ENCODE data around the gene LMCD1. TPM values are rescaled to one million over a fixed set of nuclear protein-coding genes. Genes with fewer than 3 reads are reported as not detected.

Gene LMCD1
- total RNA-seq, 4 donors from 2014 or later = 13.9 to 64.6 (median 25.6) TPM

DNA sequence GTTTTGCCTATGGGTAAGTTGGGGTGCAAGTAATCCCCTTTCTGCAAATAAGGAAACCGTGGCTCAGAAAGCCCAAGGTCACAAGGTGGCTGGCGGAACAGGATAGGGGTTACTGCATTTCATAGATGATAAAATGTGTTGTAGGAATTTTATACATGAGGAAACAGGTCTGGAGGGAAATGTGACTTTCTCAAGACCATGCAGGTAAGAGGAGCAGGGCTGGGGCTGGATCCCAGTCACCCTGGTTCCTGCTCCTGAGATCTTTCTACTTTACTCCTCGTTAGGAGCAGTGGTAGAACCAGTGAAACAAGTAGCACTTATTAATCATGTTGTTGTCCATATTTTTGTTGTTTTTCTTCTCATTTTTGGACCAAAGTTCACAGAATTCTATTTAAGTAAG is 79.8 kb downstream of the LMCD1 start:
- TF ChIP-seq, protein P1, sequence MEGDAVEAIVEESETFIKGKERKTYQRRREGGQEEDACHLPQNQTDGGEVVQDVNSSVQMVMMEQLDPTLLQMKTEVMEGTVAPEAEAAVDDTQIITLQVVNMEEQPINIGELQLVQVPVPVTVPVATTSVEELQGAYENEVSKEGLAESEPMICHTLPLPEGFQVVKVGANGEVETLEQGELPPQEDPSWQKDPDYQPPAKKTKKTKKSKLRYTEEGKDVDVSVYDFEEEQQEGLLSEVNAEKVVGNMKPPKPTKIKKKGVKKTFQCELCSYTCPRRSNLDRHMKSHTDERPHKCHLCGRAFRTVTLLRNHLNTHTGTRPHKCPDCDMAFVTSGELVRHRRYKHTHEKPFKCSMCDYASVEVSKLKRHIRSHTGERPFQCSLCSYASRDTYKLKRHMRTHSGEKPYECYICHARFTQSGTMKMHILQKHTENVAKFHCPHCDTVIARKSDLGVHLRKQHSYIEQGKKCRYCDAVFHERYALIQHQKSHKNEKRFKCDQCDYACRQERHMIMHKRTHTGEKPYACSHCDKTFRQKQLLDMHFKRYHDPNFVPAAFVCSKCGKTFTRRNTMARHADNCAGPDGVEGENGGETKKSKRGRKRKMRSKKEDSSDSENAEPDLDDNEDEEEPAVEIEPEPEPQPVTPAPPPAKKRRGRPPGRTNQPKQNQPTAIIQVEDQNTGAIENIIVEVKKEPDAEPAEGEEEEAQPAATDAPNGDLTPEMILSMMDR (IDR thresholded peaks at IDR 0.05) = no peak
- TF ChIP-seq POLR2A (IDR thresholded peaks at IDR 0.05) = no peak
- WGBS, 2 donors = 79 to 83% methylated on average over 3 of the region's 3 CpGs
- no peak overlapping the region for H3K27ac ChIP-seq

DNA sequence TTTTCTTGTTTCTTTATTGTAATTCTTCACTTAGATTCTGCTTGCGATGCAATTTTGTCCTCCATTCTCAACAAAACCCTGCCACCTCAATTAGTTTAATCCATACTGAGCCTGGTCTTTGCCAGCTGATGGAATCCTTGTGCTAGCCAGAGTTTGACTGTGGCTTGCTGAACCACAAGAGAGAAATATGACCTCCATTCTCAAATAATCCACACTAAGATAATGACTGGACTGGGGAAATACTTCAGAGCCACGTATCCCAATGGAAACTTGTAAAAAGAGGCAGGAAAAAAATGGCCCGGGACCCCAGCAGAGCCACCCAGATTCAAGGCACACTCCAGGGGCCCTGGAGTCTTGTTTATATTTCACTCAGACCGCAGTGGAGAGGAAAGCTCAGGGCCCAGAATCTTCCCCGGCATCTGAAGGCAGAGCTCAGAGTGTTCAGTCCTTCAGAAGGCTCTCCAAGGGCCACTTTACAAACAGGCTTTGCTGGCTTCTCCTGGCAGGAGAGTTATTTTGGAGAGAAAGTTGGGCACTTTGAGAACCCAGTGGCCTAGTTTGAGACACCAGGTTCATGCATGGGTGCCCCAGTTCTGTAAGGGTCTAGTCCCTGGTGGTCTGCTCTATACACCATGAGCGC is 80.3 kb downstream of the LMCD1 start:
- H3K9me3 ChIP-seq = no peaks in the 10 kb centered on the region
- peak; percentile 51 to 55 for DNase-seq
- H3K36me3 ChIP-seq = no peaks in the 10 kb centered on the region
- TF ChIP-seq, protein P1 (IDR thresholded peaks at IDR 0.05) = no peak
- no peak for TF ChIP-seq POLR2A (IDR thresholded peaks at IDR 0.05)
- peak overlapping the region in 1 of 3 donors; percentile 17 for H3K27ac ChIP-seq
- intact Hi-C loops (cut with DNase I) = no loop called here
- peaks cover 0 to 8% of the 10 kb centered on the region in 2 donors for H3K4me1 ChIP-seq
- H3K27me3 ChIP-seq = no peaks in the 10 kb centered on the region
- H3K4me3 ChIP-seq (replicated peaks in 1 of 3) = no peak overlapping the region
- WGBS, 2 donors = 38 to 56% methylated on average over 6 of the region's 6 CpGs

More for the DNA sequence above, 79.8 kb downstream of the LMCD1 start:
- Histone ChIP-seq H3K4me1 (peaks cover 0 to 8% of the 10 kb centered on the region in 2 donors), H3K27me3 (no peaks in the 10 kb centered on the region), H3K4me3 (replicated peaks in 1 of 3) (no peak overlapping the region), H3K36me3 (no peaks in the 10 kb centered on the region), H3K9me3 (no peaks in the 10 kb centered on the region)
- DNase-seq = no peak
- intact Hi-C loops (cut with DNase I) = no loop called here

DNA sequence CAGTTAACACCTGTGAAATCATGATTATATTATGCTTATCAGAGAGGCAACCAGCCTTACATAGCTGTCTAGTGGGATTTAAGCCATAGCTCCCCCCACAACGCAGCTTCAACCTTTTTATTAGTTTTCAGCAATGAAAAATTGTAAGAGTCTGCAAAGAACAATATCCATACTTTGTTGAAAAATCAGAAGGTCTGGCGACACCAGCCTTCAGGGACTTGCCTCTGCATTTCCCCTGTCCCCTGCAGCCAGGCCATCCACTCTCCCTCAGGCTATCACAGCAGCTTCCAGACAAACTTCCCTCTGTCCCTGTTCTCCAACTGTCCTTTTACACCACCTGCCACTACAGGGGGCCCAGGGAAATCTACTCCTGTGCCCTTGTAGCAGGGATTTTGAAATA is 83.0 kb downstream of the LMCD1 start:
- H3K4me1 ChIP-seq = peaks cover 0 to 8% of the 10 kb centered on the region in 2 donors
- intact Hi-C loops (cut with DNase I) = no loop called here
- H3K27me3 ChIP-seq = no peaks in the 10 kb centered on the region
- H3K9me3 ChIP-seq = no peaks in the 10 kb centered on the region
- TF ChIP-seq, protein P1 (IDR thresholded peaks at IDR 0.05) = no peak
- no peak for TF ChIP-seq POLR2A (IDR thresholded peaks at IDR 0.05)
- no peaks in the 10 kb centered on the region for H3K36me3 ChIP-seq
- WGBS, 2 donors = 98% methylated on average over 2 of the region's 2 CpGs
- H3K27ac ChIP-seq = no peak overlapping the region
- DNase-seq = no peak
- no peak overlapping the region for H3K4me3 ChIP-seq (replicated peaks in 1 of 3)

DNA sequence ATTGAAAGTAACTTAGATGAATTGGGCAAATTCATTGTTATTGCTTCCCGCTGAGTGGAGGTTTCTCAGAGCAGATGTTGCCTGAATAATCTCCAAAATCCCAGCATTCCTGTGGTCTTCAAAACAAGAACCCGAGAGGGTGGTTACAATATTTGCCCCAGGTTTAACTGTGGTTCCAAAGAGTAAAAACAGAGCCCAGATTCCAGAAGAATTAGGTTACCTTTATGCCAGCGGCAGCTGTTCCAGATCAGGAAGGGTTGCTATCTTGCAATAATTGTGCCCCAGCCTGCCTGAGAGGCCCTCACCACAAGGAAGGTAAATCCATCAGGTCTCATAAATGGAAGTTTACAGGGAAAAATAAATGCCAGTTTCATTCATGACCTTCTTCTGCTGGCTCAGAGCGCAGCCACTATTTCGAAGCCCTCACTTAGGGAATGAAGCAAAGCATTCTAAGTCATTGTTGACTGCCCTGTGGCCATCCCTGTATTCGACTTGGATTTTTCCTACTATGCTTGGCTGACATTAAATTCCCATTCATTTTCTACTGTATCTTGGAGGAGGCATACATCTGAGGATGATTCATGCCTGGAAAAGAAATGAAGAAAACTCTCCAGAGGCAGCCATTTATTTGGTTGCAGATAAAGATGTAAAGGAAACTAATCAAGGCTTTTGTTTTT is 88.4 kb downstream of the LMCD1 start:
- Histone ChIP-seq H3K27ac (no peak overlapping the region), H3K4me1 (no peaks in the 10 kb centered on the region), H3K36me3 (no peaks in the 10 kb centered on the region), H3K27me3 (no peaks in the 10 kb centered on the region), H3K9me3 (no peaks in the 10 kb centered on the region), H3K4me3 (replicated peaks in 1 of 3) (no peak overlapping the region)
- TF ChIP-seq POLR2A (IDR thresholded peaks at IDR 0.05) = no peak
- TF ChIP-seq, protein P1 (IDR thresholded peaks at IDR 0.05) = no peak
- DNase-seq = no peak
- WGBS, 2 donors = 92 to 93% methylated on average over 6 of the region's 6 CpGs
- intact Hi-C loops (cut with DNase I) = no loop called here
